ENCODE measurements around the gene KRTAP22-2. TPM values are rescaled to one million over a fixed set of nuclear protein-coding genes. Genes with fewer than 3 reads are reported as not detected.

The KRTAP22-2 gene
- total and polyA plus RNA-seq, 2 of the 8 experiments (the other 6 are each of a cell fraction or from before 2014, with no cell fraction given), result not detected

- H3K4me3 ChIP-seq (ENCODE audit: extremely low read depth in 1 of 4, insufficient read depth in 2 of 4, low read depth in 3 of 4, low read length in 4 of 4), result no peak overlapping the region
- H3K23ac ChIP-seq (ENCODE audit: insufficient read length), result no peak overlapping the region
- WGBS, 2 experiments (ENCODE audit: extremely low coverage in 1 of 2, insufficient coverage in 1 of 2, insufficient read length in 1 of 2, insufficient replicate concordance in 2 of 2, low coverage in 1 of 2, low lambda C conversion rate in 2 of 2, missing lambda C conversion rate in 1 of 2), result 72% methylated on average over 6 of the region's 6 CpGs; no CpG with 5 or more reads in 1 of the 2 experiments
- DNase-seq (ENCODE audit: low read depth in 1 of 2, low spot score in 2 of 2) (no peak), FAIRE-seq (no peak)
- H3K27me3 ChIP-seq (replicated peaks in 1 of 4; ENCODE audit: control insufficient read depth in 3 of 4, extremely low read depth in 1 of 4, insufficient read depth in 3 of 4, low read length in 3 of 4), result no peaks in the 10 kb centered on the region
- POLR2A ChIA-PET (ENCODE audit: partially characterized antibody), result no interaction called here
- no peaks in the 10 kb centered on the region for H3K36me3 ChIP-seq (ENCODE audit: control insufficient read depth in 2 of 4, insufficient read depth in 4 of 4, low read length in 3 of 4)
- no peak overlapping the region for H3K9ac ChIP-seq (replicated peaks in 1 of 4; ENCODE audit: extremely low read depth in 1 of 4, low read depth in 3 of 4, low read length in 3 of 4)
- H4K20me1 ChIP-seq (replicated peaks in 1 of 2; ENCODE audit: control insufficient read depth in 1 of 2, insufficient read depth in 2 of 2, low read length in 2 of 2), result no peaks in the 10 kb centered on the region
- H2BK15ac ChIP-seq (ENCODE audit: low read length), result no peak overlapping the region
- no peak overlapping the region for H4K8ac ChIP-seq (ENCODE audit: extremely low read depth, insufficient read depth, low read length)
- no peak overlapping the region for H3K18ac ChIP-seq (ENCODE audit: extremely low read depth, low read length)
- H3K4me2 ChIP-seq (ENCODE audit: insufficient read depth in 1 of 2, low read depth in 2 of 2, low read length in 2 of 2), result no peak overlapping the region
- H4K91ac ChIP-seq (replicated peaks; ENCODE audit: insufficient read length, low read length), result no peak overlapping the region
- H2AK5ac ChIP-seq (ENCODE audit: low read depth, low read length), result no peak overlapping the region
- H3K9me3 ChIP-seq (ENCODE audit: insufficient read depth in 2 of 2, low read depth in 1 of 2, low read length in 1 of 2), result 0 out of 4 replicates have a peak, but pooled peaks cover 0 to 4% of the 10 kb centered on the region in 2 experiments
- H3K56ac ChIP-seq (replicated peaks; ENCODE audit: insufficient read length, low read depth, low read length), result no peak overlapping the region
- H3K23me2 ChIP-seq (ENCODE audit: low read depth, low read length), result no peaks in the 10 kb centered on the region
- no peak overlapping the region for H2BK120ac ChIP-seq (replicated peaks; ENCODE audit: low read depth, low read length)
- no peak overlapping the region for H2BK20ac ChIP-seq (ENCODE audit: low read length)
- no peak overlapping the region for H2BK12ac ChIP-seq (ENCODE audit: low read depth, low read length)
- H3K27ac ChIP-seq (ENCODE audit: low read depth, low read length), result no peak overlapping the region
- no peak overlapping the region for H2BK5ac ChIP-seq (ENCODE audit: low read depth, low read length)
- CTCF ChIA-PET (ENCODE audit: partially characterized antibody), result no interaction called here
- TF ChIP-seq KDM4A (IDR thresholded peaks at IDR 0.05; ENCODE audit: low read depth, low read length, severe bottlenecking) (no peak), GABPA (IDR thresholded peaks at IDR 0.05; ENCODE audit: borderline replicate concordance, insufficient read depth, low read length) (no peak), CREB1 (IDR thresholded peaks at IDR 0.05) (no peak), TEAD4 (IDR thresholded peaks at IDR 0.05; ENCODE audit: low read depth, low read length) (no peak), CTCF (IDR thresholded peaks at IDR 0.05; ENCODE audit: control extremely low read depth in 1 of 3, insufficient read depth in 1 of 3, low read depth in 1 of 3, low read length in 3 of 3) (no peak), BCL11A (IDR thresholded peaks at IDR 0.05; ENCODE audit: low read depth in 2 of 2, low read length in 2 of 2) (no peak), NRF1 (IDR thresholded peaks at IDR 0.05; ENCODE audit: low read depth, low read length) (no peak), SP1 (IDR thresholded peaks at IDR 0.05; ENCODE audit: low read depth, low read length) (no peak), RFX5 (IDR thresholded peaks at IDR 0.05; ENCODE audit: borderline replicate concordance, low read depth, low read length) (no peak)
- H3K4ac ChIP-seq (replicated peaks; ENCODE audit: insufficient read length, low read depth, low read length), result no peak overlapping the region
- H3K79me2 ChIP-seq (ENCODE audit: control insufficient read depth in 1 of 2, insufficient read depth in 2 of 2, low read length in 2 of 2), result no peaks in the 10 kb centered on the region
- no peak overlapping the region for H4K5ac ChIP-seq (ENCODE audit: insufficient read length, low read depth, low read length)
- H3K4me1 ChIP-seq (replicated peaks in 1 of 4; ENCODE audit: control insufficient read depth in 3 of 4, insufficient read depth in 4 of 4, low read length in 3 of 4), result no peaks in the 10 kb centered on the region
- H2AFZ ChIP-seq (ENCODE audit: low read length), result no peak overlapping the region
- no peaks in the 10 kb centered on the region for H3K79me1 ChIP-seq (ENCODE audit: low read depth, low read length)
- no peak overlapping the region for H3K14ac ChIP-seq (ENCODE audit: insufficient read length)
Measured at GRCh38 chr21:30563072-30563471, 27.1 kb downstream of the KRTAP22-2 start.
